PC-9 (cell line): Measurements from ENCODE around the gene RELB. TPM values are rescaled to one million over a fixed set of nuclear protein-coding genes. Genes with fewer than 3 reads are reported as not detected.
A peak's percentile ranks its signal among the peaks of the same experiment; 100 is the strongest.

ENCODE experiments used
- BruUV-seq: library from RNA; stranded (reverse); fragments of 400-500 nt; replicated peaks from 2 replicates; lab custom pipeline; 2021; lab: Mats Ljungman, UMichigan
- CTCF ChIA-PET: fragments of 300-600 bp; sonication (Branson Sonifier 250); formaldehyde crosslinking; loops from one replicate; lab custom pipeline; 2022; ENCODE audit warnings: antibody characterized with exemption; lab: Charles Lee
- POLR2A ChIA-PET: fragments of 300-600 bp; sonication (Branson Sonifier 250); formaldehyde crosslinking; loops from one replicate; lab custom pipeline; 2022; ENCODE audit warnings: antibody characterized with exemption; ENCODE audit not compliant: unreplicated experiment; lab: Charles Lee
- DNase-seq, 2 experiments: peaks; one replicate each; pipeline versions ENCODE4 v3.0.0 to v3.0.0-alpha.2; 2015 to 2022; ENCODE audit warnings: mixed read lengths in 1 of 2
- H2AFZ ChIP-seq: fragments of 200-600 bp; sonication (generic); 2 replicates; pipeline ENCODE4 v1.8.1; 2017; ENCODE audit warnings: antibody characterized with exemption
- H3F3A ChIP-seq: fragments of 200-600 bp; sonication (generic); 2 replicates; pipeline ENCODE4 v1.8.1; 2017; ENCODE audit warnings: antibody characterized with exemption, mild to moderate bottlenecking, low read depth; ENCODE audit not compliant: insufficient read depth
- H3K27ac ChIP-seq: fragments of 200-600 bp; sonication (generic); 2 replicates; pipeline ENCODE4 v1.6.1; 2016; ENCODE audit warnings: mixed run types
- H3K27me3 ChIP-seq: fragments of 200-600 bp; sonication (generic); 2 replicates; pipeline ENCODE4 v1.6.1; 2016; ENCODE audit warnings: low read depth, mixed run types; ENCODE audit not compliant: insufficient read depth
- H3K36me3 ChIP-seq: fragments of 200-600 bp; sonication (generic); 2 replicates; pipeline ENCODE4 v1.6.1; 2016; ENCODE audit warnings: low read depth, mixed run types
- H3K4me1 ChIP-seq: fragments of 200-600 bp; sonication (generic); replicated peaks from 2 replicates; pipeline ENCODE4 v1.6.1; 2016; ENCODE audit warnings: mixed run types; ENCODE audit not compliant: insufficient read depth
- H3K4me2 ChIP-seq: fragments of 200-600 bp; sonication (generic); 2 replicates; pipeline ENCODE4 v1.6.1; 2017; ENCODE audit warnings: mixed run types
- H3K4me3 ChIP-seq: fragments of 200-600 bp; sonication (generic); 2 replicates; pipeline ENCODE4 v1.6.1; 2016; ENCODE audit warnings: mixed run types
- H3K79me2 ChIP-seq: fragments of 200-600 bp; sonication (generic); 2 replicates; pipeline ENCODE4 v1.6.1; 2017; ENCODE audit warnings: low read depth, mixed run types
- H3K9me2 ChIP-seq: fragments of 200-600 bp; sonication (generic); 2 replicates; pipeline ENCODE4 v1.8.1; 2017; ENCODE audit warnings: mild to moderate bottlenecking; ENCODE audit not compliant: insufficient read depth
- H3K9me3 ChIP-seq: fragments of 200-600 bp; sonication (generic); 2 replicates; pipeline ENCODE4 v1.8.1; 2016; ENCODE audit warnings: low read depth; ENCODE audit not compliant: insufficient read depth
- H4K20me1 ChIP-seq: fragments of 200-600 bp; sonication (generic); 2 replicates; pipeline ENCODE4 v1.8.1; 2017; ENCODE audit not compliant: insufficient read depth
- EZH2 ChIP-seq: fragments of 200-600 bp; sonication (generic); IDR thresholded peaks from 2 replicates; pipeline ENCODE4 v1.8.0; 2017; ENCODE audit warnings: antibody characterized with exemption, low read depth
- intact Hi-C: fragments of 100-400 bp; cut with micrococcal nuclease; formaldehyde crosslinking; loops from one replicate; pipeline ENCODE4 v1.10.0; 2022; ENCODE audit not compliant: unreplicated experiment
- total RNA-seq: library from RNA; stranded (reverse); gene quantifications from 2 replicates; pipeline ENCODE4 v1.2.3, GENCODE V29; 2021
- TF ChIP-seq, protein P1 (sequence below): fragments of 200-600 bp; sonication (generic); conservative IDR thresholded peaks from 2 replicates; pipeline ENCODE4 v1.6.1; 2017; ENCODE audit warnings: mixed run types, antibody characterized with exemption, mild to moderate bottlenecking, moderate library complexity

RELB gene
- total RNA-seq, 1 experiment from 2014 or later, result 5.8 TPM

DNA sequence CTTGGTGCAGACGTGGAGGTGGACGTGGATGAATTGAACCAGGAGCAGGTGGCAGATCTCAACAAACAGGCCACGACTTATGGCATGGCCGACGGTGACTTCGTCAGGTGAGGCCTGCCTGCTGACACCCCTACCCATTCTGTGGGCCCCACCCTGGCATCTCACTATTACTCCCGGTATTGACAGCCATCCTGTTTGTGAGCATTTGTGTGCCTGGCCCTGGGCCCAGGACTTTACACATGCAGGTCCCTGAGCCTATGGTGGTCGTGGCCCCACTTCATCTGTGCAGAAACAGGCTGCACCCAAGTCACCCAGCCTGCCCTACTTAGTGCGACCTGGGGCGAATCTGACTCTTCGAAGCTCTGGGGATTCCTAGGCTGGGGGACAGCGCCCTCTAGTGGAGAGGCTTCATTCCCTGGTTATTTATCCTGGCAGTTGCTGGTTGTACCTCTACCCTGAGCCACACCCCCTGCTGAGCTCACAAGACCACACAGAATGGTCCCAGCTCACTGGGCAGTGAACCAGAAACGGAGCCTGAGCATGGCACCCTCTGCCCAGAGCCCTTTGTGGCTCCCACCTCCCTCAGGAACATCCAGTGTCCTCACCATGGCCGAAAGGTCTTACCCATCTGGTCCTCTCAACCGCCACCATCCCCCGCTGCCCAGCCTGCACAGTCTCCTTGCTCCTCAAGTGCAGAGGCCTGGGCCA, 58.1 kb downstream of the RELB start:
- no peaks in the 10 kb centered on the region for H3K27me3 ChIP-seq
- H2AFZ ChIP-seq, result no peak overlapping the region
- DNase-seq, result peak; percentile 69 to 76
- H3F3A ChIP-seq, result peaks cover 24% of the 10 kb centered on the region; the same call in 1 of the 2 replicates
- no peak overlapping the region for H3K4me3 ChIP-seq
- POLR2A ChIA-PET, result interaction anchor here (0.8 kb wide), 1 partner anchor 57 kb away, joined by 3 read pairs; no protein-coding TSS in a partner anchor
- H4K20me1 ChIP-seq, result peaks cover 43% of the 10 kb centered on the region
- peaks cover 42% of the 10 kb centered on the region for H3K36me3 ChIP-seq
- no TSS peak for BruUV-seq
- H3K4me2 ChIP-seq, result no peak overlapping the region
- H3K27ac ChIP-seq, result no peak overlapping the region
- H3K9me3 ChIP-seq, result no peaks in the 10 kb centered on the region
- CTCF ChIA-PET, result interaction anchor here (0.6 to 1.6 kb wide), 3 partner anchors 13 to 288 kb away, joined by 3 to 6 read pairs (median 4); no protein-coding TSS in a partner anchor
- intact Hi-C loops, result loop anchor here (2.0 to 10.0 kb wide), 3 partner anchors 71 to 277 kb away; partner anchors contain the start of gene APOE
- no peaks in the 10 kb centered on the region for H3K9me2 ChIP-seq
- H3K79me2 ChIP-seq, result no peaks in the 10 kb centered on the region
- H3K4me1 ChIP-seq, result no peaks in the 10 kb centered on the region
- no peak for TF ChIP-seq EZH2
- TF ChIP-seq, protein P1, sequence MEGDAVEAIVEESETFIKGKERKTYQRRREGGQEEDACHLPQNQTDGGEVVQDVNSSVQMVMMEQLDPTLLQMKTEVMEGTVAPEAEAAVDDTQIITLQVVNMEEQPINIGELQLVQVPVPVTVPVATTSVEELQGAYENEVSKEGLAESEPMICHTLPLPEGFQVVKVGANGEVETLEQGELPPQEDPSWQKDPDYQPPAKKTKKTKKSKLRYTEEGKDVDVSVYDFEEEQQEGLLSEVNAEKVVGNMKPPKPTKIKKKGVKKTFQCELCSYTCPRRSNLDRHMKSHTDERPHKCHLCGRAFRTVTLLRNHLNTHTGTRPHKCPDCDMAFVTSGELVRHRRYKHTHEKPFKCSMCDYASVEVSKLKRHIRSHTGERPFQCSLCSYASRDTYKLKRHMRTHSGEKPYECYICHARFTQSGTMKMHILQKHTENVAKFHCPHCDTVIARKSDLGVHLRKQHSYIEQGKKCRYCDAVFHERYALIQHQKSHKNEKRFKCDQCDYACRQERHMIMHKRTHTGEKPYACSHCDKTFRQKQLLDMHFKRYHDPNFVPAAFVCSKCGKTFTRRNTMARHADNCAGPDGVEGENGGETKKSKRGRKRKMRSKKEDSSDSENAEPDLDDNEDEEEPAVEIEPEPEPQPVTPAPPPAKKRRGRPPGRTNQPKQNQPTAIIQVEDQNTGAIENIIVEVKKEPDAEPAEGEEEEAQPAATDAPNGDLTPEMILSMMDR, result peak; percentile 99

DNA sequence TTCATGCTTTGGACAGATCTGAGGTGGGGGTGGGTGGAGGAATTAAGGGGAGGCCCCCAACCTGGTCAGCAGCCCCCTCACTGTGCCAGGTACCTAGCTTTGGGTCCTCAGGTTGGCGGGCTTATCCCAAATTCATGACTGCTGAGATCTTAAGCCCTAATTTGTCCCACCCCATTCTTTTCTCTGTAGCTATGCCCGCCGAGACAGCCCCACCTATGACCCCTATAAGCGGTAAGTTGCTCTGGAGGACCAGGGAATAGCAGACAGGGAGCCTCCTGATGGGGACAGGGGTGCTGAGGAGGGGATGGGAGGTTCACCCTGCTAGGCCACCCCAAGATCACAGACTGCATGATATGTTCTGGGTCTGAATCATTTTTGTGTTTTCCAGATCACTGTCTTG, 60.7 kb downstream of the RELB start:
- Histone ChIP-seq H3K9me3 (no peaks in the 10 kb centered on the region), H3K79me2 (no peaks in the 10 kb centered on the region), H3K27me3 (no peaks in the 10 kb centered on the region), H3K4me3 (no peak overlapping the region), H4K20me1 (peaks cover 59% of the 10 kb centered on the region), H3F3A (peaks cover 21% of the 10 kb centered on the region; the same call in 1 of the 2 replicates), H3K9me2 (no peaks in the 10 kb centered on the region), H3K36me3 (peaks cover 39% of the 10 kb centered on the region), H3K4me1 (no peaks in the 10 kb centered on the region), H3K4me2 (no peak overlapping the region), H2AFZ (no peak overlapping the region), H3K27ac (no peak overlapping the region)
- POLR2A ChIA-PET, result interaction anchor here (0.7 kb wide), 1 partner anchor 263 kb away, joined by 6 read pairs; no protein-coding TSS in a partner anchor
- no peak for DNase-seq
- no TSS peak for BruUV-seq
- intact Hi-C loops, result no loop called here
- CTCF ChIA-PET, result no interaction called here
- TF ChIP-seq EZH2, result no peak
- TF ChIP-seq, protein P1, result no peak

GRCh38 chr19:45063851-45064801, 62.9 kb downstream of the RELB start:
- ChIA-PET CTCF (interaction anchor here (0.6 kb wide), 1 partner anchor 119 kb away, joined by 7 read pairs; no protein-coding TSS in a partner anchor), POLR2A (no interaction called here)
- Histone ChIP-seq H3K27me3 (no peaks in the 10 kb centered on the region), H3K9me2 (no peaks in the 10 kb centered on the region), H3F3A (peaks cover 17% of the 10 kb centered on the region; the same call in 1 of the 2 replicates), H3K9me3 (no peaks in the 10 kb centered on the region), H3K27ac (no peak overlapping the region), H3K4me1 (no peaks in the 10 kb centered on the region), H4K20me1 (peaks cover 49% of the 10 kb centered on the region), H2AFZ (no peak overlapping the region), H3K4me3 (no peak overlapping the region), H3K4me2 (no peak overlapping the region), H3K79me2 (no peaks in the 10 kb centered on the region), H3K36me3 (peaks cover 40% of the 10 kb centered on the region)
- no peak for DNase-seq
- no peak for TF ChIP-seq EZH2
- TF ChIP-seq, protein P1, result no peak
- BruUV-seq, result no TSS peak
- intact Hi-C loops, result no loop called here
